ENCODE data around the gene NUF2. TPM values are rescaled to one million over a fixed set of nuclear protein-coding genes. Genes with fewer than 3 reads are reported as not detected.

Gene NUF2
- 23.4 to 29.2 TPM (median 24.5 TPM) in 5 replicates for total RNA-seq (2022; extraction: Qiagen RNA extraction)

DNA sequence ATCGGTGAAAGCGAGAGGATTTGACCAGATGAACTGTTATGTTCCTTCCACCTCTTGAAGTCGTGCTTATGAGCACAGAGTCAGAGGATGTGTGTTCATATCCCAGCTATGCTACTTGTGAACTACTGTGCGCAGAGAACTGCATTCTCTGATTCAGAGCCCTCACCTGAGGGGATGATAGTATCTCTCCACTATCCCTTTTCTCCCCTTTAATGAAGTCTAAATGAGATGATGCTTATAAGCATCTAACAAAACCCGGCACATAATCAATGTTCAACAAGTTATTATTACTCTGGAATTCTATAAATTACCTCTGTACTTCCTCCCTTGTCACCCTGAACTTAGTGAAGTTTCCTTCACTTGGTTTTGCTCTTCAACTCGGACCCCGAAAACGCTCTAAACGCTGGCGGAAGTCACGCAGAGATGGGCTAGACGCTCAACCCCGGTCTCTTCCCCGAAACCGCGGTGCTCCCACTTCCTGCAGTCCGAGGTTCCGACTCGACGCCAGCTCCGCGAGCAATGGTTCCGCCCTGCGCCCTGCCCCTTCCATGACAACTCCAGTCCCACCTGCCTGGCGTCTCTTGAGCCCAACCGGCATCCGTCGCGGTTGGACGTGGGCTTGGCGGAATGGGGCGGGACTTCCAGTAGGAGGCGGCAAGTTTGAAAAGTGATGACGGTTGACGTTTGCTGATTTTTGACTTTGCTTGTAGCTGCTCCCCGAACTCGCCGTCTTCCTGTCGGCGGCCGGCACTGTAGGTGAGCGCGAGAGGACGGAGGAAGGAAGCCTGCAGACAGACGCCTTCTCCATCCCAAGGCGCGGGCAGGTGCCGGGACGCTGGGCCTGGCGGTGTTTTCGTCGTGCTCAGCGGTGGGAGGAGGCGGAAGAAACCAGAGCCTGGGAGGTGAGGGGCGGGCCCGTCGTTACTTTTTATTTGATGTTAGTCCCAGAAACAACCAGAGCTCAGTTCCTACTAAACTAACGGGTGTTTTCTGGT lies at the start of gene NUF2:
Gene NUF2, plus strand, starts transcription at position 644 of the 995 bp plus-strand sequence. CDS start 4,098 bp downstream, outside the sequence.

Other genes starting within 250 kb of the NUF2 start
- gene RGS5, start 119.0 kb upstream of the NUF2 start, total RNA-seq (2022; extraction: Qiagen RNA extraction) = 0.93 to 2.0 TPM (median 1.5 TPM) in 5 replicates